MM.1S (cell line): ENCODE measurements around the gene GNPNAT1.

ENCODE experiments used
- DNase-seq: peaks from one replicate; pipeline ENCODE4 v3.0.0-alpha.2; 2015
- H2AFZ ChIP-seq: fragments of 300-600 bp; sonication (generic); 2 replicates; pipeline ENCODE4 v1.6.0; 2016; ENCODE audit warnings: antibody characterized with exemption, low read length
- H3F3A ChIP-seq: fragments of 300-600 bp; sonication (generic); 2 replicates; pipeline ENCODE4 v1.6.1; 2016; ENCODE audit warnings: mild to moderate bottlenecking, antibody characterized with exemption, low read length, moderate library complexity, mixed read lengths; ENCODE audit not compliant: insufficient read depth
- H3K27ac ChIP-seq: fragments of 300-600 bp; sonication (generic); 2 replicates; pipeline ENCODE4 v1.5.1; 2016; ENCODE audit warnings: mild to moderate bottlenecking, low read length
- H3K27me3 ChIP-seq: fragments of 300-600 bp; sonication (generic); replicated peaks from 2 replicates; pipeline ENCODE4 v1.6.0; 2016; ENCODE audit warnings: low read length; ENCODE audit not compliant: insufficient read depth
- H3K36me3 ChIP-seq: fragments of 300-600 bp; sonication (generic); replicated peaks from 2 replicates; pipeline ENCODE4 v1.6.1; 2016; ENCODE audit warnings: mild to moderate bottlenecking, low read length, mixed read lengths; ENCODE audit not compliant: insufficient read depth
- H3K4me1 ChIP-seq: fragments of 300-600 bp; sonication (generic); 2 replicates; pipeline ENCODE4 v1.6.1; 2016; ENCODE audit warnings: low read length, mixed read lengths
- H3K4me2 ChIP-seq: fragments of 300-600 bp; sonication (generic); 2 replicates; pipeline ENCODE4 v1.6.0; 2016; ENCODE audit warnings: low read depth, low read length
- H3K4me3 ChIP-seq: fragments of 300-600 bp; sonication (generic); 2 replicates; pipeline ENCODE4 v1.5.1; 2016; ENCODE audit warnings: low read length, mixed read lengths
- H3K79me2 ChIP-seq: fragments of 300-600 bp; sonication (generic); 2 replicates; pipeline ENCODE4 v1.6.1; 2016; ENCODE audit warnings: mixed run types, low read length, mixed read lengths
- H3K9ac ChIP-seq: fragments of 300-600 bp; sonication (generic); 2 replicates; pipeline ENCODE4 v1.6.1; 2016; ENCODE audit warnings: low read length, mixed read lengths
- H3K9me2 ChIP-seq: fragments of 300-600 bp; sonication (generic); replicated peaks from 2 replicates; pipeline ENCODE4 v1.6.1; 2016; ENCODE audit warnings: mild to moderate bottlenecking, low read length, mixed read lengths; ENCODE audit not compliant: insufficient read depth
- H3K9me3 ChIP-seq: fragments of 300-600 bp; sonication (generic); replicated peaks from 2 replicates; pipeline ENCODE4 v1.6.1; 2016; ENCODE audit warnings: mild to moderate bottlenecking, low read length, mixed read lengths; ENCODE audit not compliant: insufficient read depth
- H4K20me1 ChIP-seq: fragments of 300-600 bp; sonication (generic); 2 replicates; pipeline ENCODE4 v1.6.1; 2016; ENCODE audit warnings: mild to moderate bottlenecking, low read length, moderate library complexity, mixed read lengths; ENCODE audit not compliant: insufficient read depth
- EZH2 ChIP-seq: fragments of 300-600 bp; sonication (generic); optimal IDR thresholded peaks from 2 replicates; pipeline ENCODE3; 2017; ENCODE audit warnings: low read depth, mild to moderate bottlenecking, antibody characterized with exemption, low read length, mixed read lengths
- EZH2phosphoT487 ChIP-seq: fragments of 300-600 bp; sonication (generic); IDR thresholded peaks from 2 replicates; pipeline ENCODE4 v1.6.1; 2018; ENCODE audit warnings: antibody characterized with exemption, low read length
- TF ChIP-seq, protein P1 (sequence below): fragments of 300-600 bp; sonication (generic); IDR thresholded peaks from 2 replicates; pipeline ENCODE4 v1.5.1; 2016; ENCODE audit warnings: antibody characterized with exemption, low read length, mixed read lengths

GNPNAT1 gene

DNA sequence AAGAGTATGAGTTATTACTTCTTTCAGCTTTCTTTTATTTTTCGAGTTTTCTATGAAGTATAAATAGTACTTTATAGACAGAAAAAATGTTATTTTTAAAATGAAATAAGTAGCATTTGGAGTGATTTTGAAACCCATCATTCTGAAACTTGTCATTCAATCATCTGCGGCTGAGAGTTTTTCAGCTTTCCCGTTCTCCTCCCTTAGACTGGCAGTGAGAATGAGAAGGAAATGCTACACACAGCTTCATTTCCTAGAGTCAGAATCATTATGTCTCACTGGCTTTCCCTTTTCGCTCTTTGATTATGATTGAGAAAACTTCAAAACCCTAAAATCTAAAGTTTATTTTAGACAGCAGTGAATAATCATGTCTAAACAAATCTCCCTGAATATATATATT is 33.7 kb upstream of the GNPNAT1 start:
- H3K9me2 ChIP-seq, result no peaks in the 10 kb centered on the region
- H4K20me1 ChIP-seq, result no peaks in the 10 kb centered on the region
- no peak overlapping the region for H3K9ac ChIP-seq
- TF ChIP-seq, protein P1, sequence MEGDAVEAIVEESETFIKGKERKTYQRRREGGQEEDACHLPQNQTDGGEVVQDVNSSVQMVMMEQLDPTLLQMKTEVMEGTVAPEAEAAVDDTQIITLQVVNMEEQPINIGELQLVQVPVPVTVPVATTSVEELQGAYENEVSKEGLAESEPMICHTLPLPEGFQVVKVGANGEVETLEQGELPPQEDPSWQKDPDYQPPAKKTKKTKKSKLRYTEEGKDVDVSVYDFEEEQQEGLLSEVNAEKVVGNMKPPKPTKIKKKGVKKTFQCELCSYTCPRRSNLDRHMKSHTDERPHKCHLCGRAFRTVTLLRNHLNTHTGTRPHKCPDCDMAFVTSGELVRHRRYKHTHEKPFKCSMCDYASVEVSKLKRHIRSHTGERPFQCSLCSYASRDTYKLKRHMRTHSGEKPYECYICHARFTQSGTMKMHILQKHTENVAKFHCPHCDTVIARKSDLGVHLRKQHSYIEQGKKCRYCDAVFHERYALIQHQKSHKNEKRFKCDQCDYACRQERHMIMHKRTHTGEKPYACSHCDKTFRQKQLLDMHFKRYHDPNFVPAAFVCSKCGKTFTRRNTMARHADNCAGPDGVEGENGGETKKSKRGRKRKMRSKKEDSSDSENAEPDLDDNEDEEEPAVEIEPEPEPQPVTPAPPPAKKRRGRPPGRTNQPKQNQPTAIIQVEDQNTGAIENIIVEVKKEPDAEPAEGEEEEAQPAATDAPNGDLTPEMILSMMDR, result no peak
- TF ChIP-seq EZH2 (no peak), EZH2phosphoT487 (no peak)
- no peak overlapping the region for H3K27ac ChIP-seq
- H2AFZ ChIP-seq, result no peak overlapping the region
- H3K4me3 ChIP-seq, result no peak overlapping the region
- H3K9me3 ChIP-seq, result no peaks in the 10 kb centered on the region
- no peaks in the 10 kb centered on the region for H3K4me1 ChIP-seq
- no peaks in the 10 kb centered on the region for H3F3A ChIP-seq
- no peaks in the 10 kb centered on the region for H3K79me2 ChIP-seq
- no peak for DNase-seq
- H3K4me2 ChIP-seq, result no peak overlapping the region
- H3K36me3 ChIP-seq, result no peaks in the 10 kb centered on the region
- H3K27me3 ChIP-seq, result no peaks in the 10 kb centered on the region

DNA sequence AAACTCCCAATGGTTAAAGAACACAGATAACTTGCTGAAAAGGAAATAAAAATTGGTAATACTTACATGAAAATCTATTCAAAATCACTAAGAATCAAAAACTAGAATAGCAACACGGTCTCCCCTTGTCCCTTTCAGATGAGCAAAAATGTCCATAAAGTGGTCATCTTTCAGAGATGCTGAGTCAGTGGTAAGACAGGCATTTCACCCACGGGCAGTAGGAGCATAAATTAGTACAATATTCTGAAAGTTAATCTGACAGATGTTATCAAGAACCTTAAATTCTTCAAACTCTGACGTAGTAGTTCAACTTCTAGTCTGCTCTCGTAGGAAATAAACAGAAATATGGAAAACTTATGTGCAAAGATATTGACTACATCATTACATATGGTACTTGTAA is 33.1 kb upstream of the GNPNAT1 start:
- Histone ChIP-seq H3F3A (no peaks in the 10 kb centered on the region), H3K4me3 (no peak overlapping the region), H2AFZ (no peak overlapping the region), H3K36me3 (no peaks in the 10 kb centered on the region), H3K4me2 (no peak overlapping the region), H3K27me3 (no peaks in the 10 kb centered on the region), H3K9ac (no peak overlapping the region), H3K4me1 (no peaks in the 10 kb centered on the region), H3K27ac (no peak overlapping the region), H4K20me1 (no peaks in the 10 kb centered on the region), H3K79me2 (no peaks in the 10 kb centered on the region), H3K9me2 (no peaks in the 10 kb centered on the region), H3K9me3 (no peaks in the 10 kb centered on the region)
- TF ChIP-seq, protein P1, result no peak
- TF ChIP-seq EZH2phosphoT487, result no peak
- no peak for TF ChIP-seq EZH2
- no peak for DNase-seq

DNA sequence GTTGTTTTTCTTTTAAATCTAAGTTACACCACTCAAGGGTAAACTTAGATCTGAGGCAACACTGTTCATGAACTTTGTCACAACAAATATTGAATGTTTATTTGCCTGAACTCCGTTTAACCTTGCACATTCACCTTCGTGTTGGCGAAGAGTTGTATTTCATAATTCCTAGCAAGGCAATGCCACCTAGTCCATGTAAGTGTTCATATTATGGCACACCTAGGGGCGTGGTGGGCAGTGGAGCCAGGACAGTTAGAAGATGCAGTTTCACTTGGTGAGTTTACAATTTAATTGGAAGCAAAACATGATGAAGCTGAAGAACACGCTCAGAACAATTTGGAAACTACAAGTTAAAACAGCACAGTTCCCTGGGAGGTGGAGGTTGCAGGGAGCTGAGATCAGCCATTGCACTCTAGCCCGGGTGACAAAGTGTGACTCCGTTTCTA is 30.4 kb upstream of the GNPNAT1 start:
- Histone ChIP-seq H3K27me3 (no peaks in the 10 kb centered on the region), H3K4me1 (no peaks in the 10 kb centered on the region), H3K9me2 (no peaks in the 10 kb centered on the region), H3K9me3 (no peaks in the 10 kb centered on the region), H3K4me2 (no peak overlapping the region), H3K4me3 (no peak overlapping the region), H3K79me2 (no peaks in the 10 kb centered on the region), H3K9ac (no peak overlapping the region), H3K27ac (no peak overlapping the region), H3F3A (no peaks in the 10 kb centered on the region), H2AFZ (no peak overlapping the region), H3K36me3 (no peaks in the 10 kb centered on the region), H4K20me1 (no peaks in the 10 kb centered on the region)
- DNase-seq, result no peak
- no peak for TF ChIP-seq EZH2

DNA sequence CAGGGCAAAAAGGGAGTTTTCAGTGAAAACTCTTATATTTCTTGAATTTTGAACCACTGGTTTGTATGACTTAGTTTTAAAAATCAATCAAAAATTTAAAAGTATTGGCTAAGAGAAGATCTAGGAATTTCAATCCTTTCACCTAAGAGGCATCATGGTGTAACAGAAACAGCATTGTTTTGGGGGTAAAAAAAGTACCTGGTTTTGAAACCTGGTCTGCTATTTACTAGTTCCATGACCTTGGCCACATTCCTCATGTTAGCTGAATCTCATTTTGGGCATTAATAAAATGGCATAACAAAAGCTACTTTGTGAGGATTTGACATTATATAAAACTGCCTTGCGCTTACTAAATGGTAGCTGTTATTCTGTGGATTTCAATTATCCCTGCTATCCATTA is 16.7 kb upstream of the GNPNAT1 start:
- Histone ChIP-seq H3K36me3 (no peaks in the 10 kb centered on the region), H3K4me3 (no peak overlapping the region), H3K9ac (no peak overlapping the region), H3K27me3 (no peaks in the 10 kb centered on the region), H3K4me1 (no peaks in the 10 kb centered on the region), H3K4me2 (no peak overlapping the region), H3F3A (no peaks in the 10 kb centered on the region), H3K27ac (no peak overlapping the region), H3K9me3 (no peaks in the 10 kb centered on the region), H3K79me2 (no peaks in the 10 kb centered on the region), H4K20me1 (no peaks in the 10 kb centered on the region), H3K9me2 (no peaks in the 10 kb centered on the region), H2AFZ (no peak overlapping the region)
- no peak for DNase-seq
- TF ChIP-seq EZH2phosphoT487 (no peak), EZH2 (no peak)
- TF ChIP-seq, protein P1, result no peak
